GM12878 (cell line): Measurements from ENCODE around the gene SETD1B. TPM values are rescaled to one million over a fixed set of nuclear protein-coding genes. Genes with fewer than 3 reads are reported as not detected.

Experiments
- ATAC-seq: fragments of 200-7000 bp; cut with Tn5 transposase; 3 replicates; pipeline ENCODE4 v1.9.1; 2020; ENCODE audit warnings: mild to moderate bottlenecking, moderate library complexity
- BruUV-seq: library from RNA; stranded (reverse); fragments of 400-500 nt; replicated peaks from 2 replicates; lab custom pipeline; 2021; lab: Mats Ljungman, UMichigan
- CTCF ChIA-PET: fragments of 300-600 bp; sonication (Branson Sonifier 250); formaldehyde crosslinking; extraction: SDS; loops from one replicate; lab custom pipeline; 2021; ENCODE audit warnings: inconsistent platforms; lab: Yijun Ruan, JAX
- POLR2A ChIA-PET: fragments of 350-600 bp; formaldehyde crosslinking; extraction: SDS; loops from one replicate; lab custom pipeline; 2021; ENCODE audit warnings: inconsistent platforms; lab: Charles Lee
- RAD21 ChIA-PET: fragments of 300-600 bp; sonication (Branson Sonifier 250); formaldehyde crosslinking; loops from one replicate; lab custom pipeline; 2023; ENCODE audit warnings: antibody characterized with exemption; ENCODE audit not compliant: unreplicated experiment; lab: Charles Lee
- SMC1A ChIA-PET: fragments of 300-600 bp; sonication (Branson Sonifier 250); formaldehyde crosslinking; loops from one replicate; lab custom pipeline; 2023; ENCODE audit not compliant: unreplicated experiment, uncharacterized antibody; lab: Charles Lee
- DNase-seq: peaks from one replicate; pipeline ENCODE4 v3.0.0-alpha.2; 2011; ENCODE audit warnings: low read depth, low spot score
- FAIRE-seq: peaks from 3 replicates; lab custom pipeline; 2011; peaks lifted over from hg19 to GRCh38; lab: Jason Lieb, UNC
- H2AFZ ChIP-seq: 2 replicates; pipeline ENCODE4 v1.6.0; 2011; ENCODE audit warnings: low read depth, low read length, control low read depth; ENCODE audit not compliant: control insufficient read depth
- H3K27ac ChIP-seq: 2 replicates; pipeline ENCODE4 v1.5.1; 2011; ENCODE audit warnings: control low read depth; ENCODE audit not compliant: control insufficient read depth, insufficient read depth
- H3K27me3 ChIP-seq, 2 experiments: replicated peaks in 1 of 2; 2 replicates each; pipeline versions ENCODE4 v1.6.0 to v1.6.1; 2011; ENCODE audit warnings: low read length in 1 of 2; ENCODE audit not compliant: control insufficient read depth in 2 of 2, insufficient read depth in 2 of 2
- H3K36me3 ChIP-seq, 2 experiments: 2 replicates each; pipeline ENCODE4 v1.5.1; 2011; ENCODE audit warnings: low read length in 1 of 2; ENCODE audit not compliant: control insufficient read depth in 2 of 2, insufficient read depth in 2 of 2
- H3K4me1 ChIP-seq: 2 replicates; pipeline ENCODE4 v1.6.1; 2011; ENCODE audit warnings: mild to moderate bottlenecking, low read length, moderate library complexity, mixed read lengths; ENCODE audit not compliant: control insufficient read depth, insufficient read depth
- H3K4me2 ChIP-seq: 2 replicates; pipeline ENCODE4 v1.6.0; 2011; ENCODE audit warnings: control low read depth; ENCODE audit not compliant: control insufficient read depth, insufficient read depth
- H3K4me3 ChIP-seq: fragments of 200-600 bp; sonication (generic); 2 replicates; pipeline ENCODE4 v1.5.1; 2016
- H3K79me2 ChIP-seq: 2 replicates; pipeline ENCODE4 v1.6.0; 2011; ENCODE audit warnings: low read length; ENCODE audit not compliant: control insufficient read depth, insufficient read depth
- H3K9ac ChIP-seq: 2 replicates; pipeline ENCODE4 v1.8.0; 2011; ENCODE audit warnings: low read length, control low read depth, mixed read lengths; ENCODE audit not compliant: control insufficient read depth, insufficient read depth
- H3K9me3 ChIP-seq: replicated peaks from 3 replicates; pipeline ENCODE4 v1.5.1; 2011; ENCODE audit warnings: mild to moderate bottlenecking, low read length; ENCODE audit not compliant: control insufficient read depth, insufficient read depth
- H4K20me1 ChIP-seq: 2 replicates; pipeline ENCODE4 v1.6.0; 2011; ENCODE audit not compliant: control insufficient read depth, insufficient read depth
- ASH2L ChIP-seq: fragments of 300-600, 200-600 bp; sonication (generic); IDR thresholded peaks from 2 replicates; pipeline ENCODE4 v1.6.1; 2017; ENCODE audit warnings: low read depth, mild to moderate bottlenecking, borderline replicate concordance
- CUX1 ChIP-seq: IDR thresholded peaks from 2 replicates; pipeline ENCODE4 v1.6.1; 2012; ENCODE audit warnings: improper control_type of control experiment, low read depth, low read length; ENCODE audit not compliant: insufficient replicate concordance
- HSF1 ChIP-seq: fragments of 150-350 bp; IDR thresholded peaks from 2 replicates; pipeline ENCODE4 v1.6.1; 2014; ENCODE audit warnings: mild to moderate bottlenecking, low read depth, low read length
- NR2F1 ChIP-seq: fragments of 450-650 bp; conservative IDR thresholded peaks from 2 replicates; pipeline ENCODE4 v1.6.1; 2017; ENCODE audit warnings: mild to moderate bottlenecking
- POLR2A ChIP-seq: IDR thresholded peaks from 2 replicates; pipeline ENCODE4 v1.6.1; 2011; ENCODE audit warnings: low read depth, mild to moderate bottlenecking, low read length
- RFX5 ChIP-seq: IDR thresholded peaks from 2 replicates; pipeline ENCODE4 v1.6.1; 2011; ENCODE audit warnings: low read depth, low read length, improper control_type of control experiment
- SKIL ChIP-seq: fragments of 450-650 bp; IDR thresholded peaks from 2 replicates; pipeline ENCODE4 v1.6.1; 2017; ENCODE audit warnings: mild to moderate bottlenecking, low read depth, inconsistent platforms; ENCODE audit not compliant: poor library complexity, severe bottlenecking
- USF1 ChIP-seq: IDR thresholded peaks from 2 replicates; pipeline ENCODE4 v1.6.1; 2011; ENCODE audit warnings: borderline replicate concordance, low read depth, mild to moderate bottlenecking, moderate library complexity, mixed read lengths, low read length; ENCODE audit not compliant: insufficient read depth; ENCODE audit errors: extremely low read length
- ZNF384 ChIP-seq: IDR thresholded peaks from 2 replicates; pipeline ENCODE4 v1.6.1; 2012; ENCODE audit warnings: low read depth, mild to moderate bottlenecking, low read length, improper control_type of control experiment, borderline replicate concordance
- WGBS: methylation state at CpG from one replicate; pipeline ENCODE4 v1.1.6; 2016; ENCODE audit warnings: low lambda C conversion rate; ENCODE audit not compliant: insufficient replicate concordance, insufficient coverage; ENCODE audit errors: missing lambda C conversion rate; 5-methylcytosine and 5-hydroxymethylcytosine counted together
- in situ Hi-C: fragments of 300-500 bp; cut with MboI; formaldehyde crosslinking; loops from 9 replicates; pipeline ENCODE4 v1.14.3; 2018; ENCODE audit warnings: mixed read lengths
- intact Hi-C: fragments of 100-400 bp; cut with micrococcal nuclease; formaldehyde crosslinking; loops from one replicate; pipeline ENCODE4 v1.14.2; 2022; ENCODE audit not compliant: unreplicated experiment
- polyA plus RNA-seq, 11 experiments: library from polyadenylated mRNA; depleted of rRNA in 4 of 11; unstranded in 6 of 11; stranded (reverse) in 5 of 11; fragments of >200 nt; fragmentation: Nextera tagmentation in 4 of 11; fragmentation: Illumina TruSeq in 1 of 11; extraction: Ambion mirVana in 4 of 11; extraction: Trizol in 1 of 11; gene quantifications; 1 replicate in 1 of 11; 2 replicates in 10 of 11; pipeline versions ENCODE4 v1.2.1 to v1.2.3, GENCODE V29; 2011 to 2016; ENCODE audit warnings: inconsistent platforms in 2 of 11, missing spikeins in 2 of 11, low read depth in 1 of 11
- total RNA-seq, 4 experiments: library from RNA; depleted of rRNA in 3 of 4; stranded (reverse); fragments of >200 nt in 3 of 4; fragmentation: Illumina TruSeq in 1 of 4; extraction: Trizol in 1 of 4; gene quantifications; 2 replicates each; pipeline versions ENCODE4 v1.2.1 to v1.2.3, GENCODE V29; 2013 to 2021

The SETD1B gene
- total and polyA plus RNA-seq, 10 of the 15 experiments (the other 5 are each of a cell fraction or from before 2014, with no cell fraction given), result 0.50 to 17.3 (median 1.6) TPM

GRCh38 chr12:121815263-121815662 is 11.5 kb downstream of the SETD1B start (continued):
- TF ChIP-seq HSF1, result no peak
- no peak for TF ChIP-seq USF1
- no peak for TF ChIP-seq ZNF384
- TF ChIP-seq, all 136 proteins: peak for 0

- no peaks in the 10 kb centered on the region for H3K4me1 ChIP-seq
- DNase-seq (no peak), FAIRE-seq (no peak), ATAC-seq (no peak)
- no peak overlapping the region for H3K4me2 ChIP-seq
- H2AFZ ChIP-seq, result no peak overlapping the region
- TSS peak; percentile 47 for BruUV-seq
- peaks cover 17% of the 10 kb centered on the region for H3K79me2 ChIP-seq
- H3K4me3 ChIP-seq, result no peak overlapping the region
- ChIA-PET RAD21 (no interaction called here), SMC1A (no interaction called here), POLR2A (interaction anchor here (0.6 kb wide), 1 partner anchor 25 kb away, joined by 7 read pairs; no protein-coding TSS in a partner anchor), CTCF (interaction anchor here (2.1 kb wide), 1 partner anchor 21 kb away, joined by 5 read pairs; no protein-coding TSS in a partner anchor)
- intact Hi-C loops (no loop called here), in situ Hi-C loops (no loop called here)
- WGBS, result 99% methylated on average over 27 of the region's 47 CpGs
- no peak overlapping the region for H3K27ac ChIP-seq
- H4K20me1 ChIP-seq, result peaks cover 3% of the 10 kb centered on the region; the same call in 1 of the 2 replicates
- no peak overlapping the region for H3K9ac ChIP-seq
- H3K9me3 ChIP-seq, result no peaks in the 10 kb centered on the region
- peaks cover 20 to 24% of the 10 kb centered on the region in 2 experiments; a peak in 3 of 4 replicates for H3K36me3 ChIP-seq
- H3K27me3 ChIP-seq, result no peaks in the 10 kb centered on the region
- TF ChIP-seq SKIL, result no peak
- no peak for TF ChIP-seq CUX1
- no peak for TF ChIP-seq POLR2A
- TF ChIP-seq NR2F1, result no peak
- no peak for TF ChIP-seq ASH2L
- no peak for TF ChIP-seq RFX5
Observed at GRCh38 chr12:121816925-121817647, 13.3 kb downstream of the SETD1B start.
